ENCODE results near the gene PICALM.
A peak's percentile ranks its signal among the peaks of the same experiment; 100 is the strongest.

Gene PICALM

GRCh38 chr11:86047275-86047991, 21.5 kb downstream of the PICALM start:
- peak; percentile 24 for DNase-seq (ENCODE audit: low read depth, low spot score)

GRCh38 chr11:86046116-86046515, 22.8 kb downstream of the PICALM start:
- no peak for DNase-seq (ENCODE audit: low read depth, low spot score)

- no peak for DNase-seq (ENCODE audit: low read depth, low spot score)
These were observed 24.9 kb downstream of the PICALM start for GRCh38 chr11:86043765-86044503.

- peak; percentile 30 for DNase-seq (ENCODE audit: low read depth, low spot score)
These were observed 26.9 kb downstream of the PICALM start for GRCh38 chr11:86041975-86042378.

- DNase-seq (ENCODE audit: low read depth, low spot score): no peak
These were observed 27.7 kb downstream of the PICALM start for GRCh38 chr11:86040919-86041850.

- DNase-seq (ENCODE audit: low read depth, low spot score): no peak
These were observed 29.8 kb downstream of the PICALM start for GRCh38 chr11:86039094-86039493.

GRCh38 chr11:86037743-86038142, 31.1 kb downstream of the PICALM start:
- DNase-seq (ENCODE audit: low read depth, low spot score): no peak

GRCh38 chr11:86035920-86036319, 33.0 kb downstream of the PICALM start:
- DNase-seq (ENCODE audit: low read depth, low spot score): no peak

- no peak for DNase-seq (ENCODE audit: low read depth, low spot score)
These were observed 33.7 kb downstream of the PICALM start for GRCh38 chr11:86035164-86035563.

GRCh38 chr11:86034710-86035109, 34.2 kb downstream of the PICALM start:
- DNase-seq (ENCODE audit: low read depth, low spot score): no peak

- no peak for DNase-seq (ENCODE audit: low read depth, low spot score)
These were observed 47.5 kb downstream of the PICALM start for GRCh38 chr11:86021377-86021776.

- no peak for DNase-seq (ENCODE audit: low read depth, low spot score)
These were observed 50.6 kb downstream of the PICALM start for GRCh38 chr11:86018249-86018648.

GRCh38 chr11:86016451-86016850, 52.4 kb downstream of the PICALM start:
- no peak for DNase-seq (ENCODE audit: low read depth, low spot score)

GRCh38 chr11:86015699-86016098, 53.2 kb downstream of the PICALM start:
- no peak for DNase-seq (ENCODE audit: low read depth, low spot score)

GRCh38 chr11:86014221-86014620, 54.7 kb downstream of the PICALM start:
- no peak for DNase-seq (ENCODE audit: low read depth, low spot score)

GRCh38 chr11:86013713-86014112, 55.2 kb downstream of the PICALM start:
- DNase-seq (ENCODE audit: low read depth, low spot score): no peak

GRCh38 chr11:86011175-86011574, 57.7 kb downstream of the PICALM start:
- no peak for DNase-seq (ENCODE audit: low read depth, low spot score)

GRCh38 chr11:86003654-86004053, 65.2 kb downstream of the PICALM start:
- DNase-seq (ENCODE audit: low read depth, low spot score): no peak

GRCh38 chr11:86002431-86002830, 66.5 kb downstream of the PICALM start:
- no peak for DNase-seq (ENCODE audit: low read depth, low spot score)

- no peak for DNase-seq (ENCODE audit: low read depth, low spot score)
These were observed 77.4 kb downstream of the PICALM start for GRCh38 chr11:85991508-85991907.

- no peak for DNase-seq (ENCODE audit: low read depth, low spot score)
These were observed 79.1 kb downstream of the PICALM start for GRCh38 chr11:85989746-85990145.

- no peak for DNase-seq (ENCODE audit: low read depth, low spot score)
These were observed 80.1 kb downstream of the PICALM start for GRCh38 chr11:85988780-85989179.

All from activated CD4-positive, CD25-positive, alpha-beta regulatory T cell treated with anti-CD3 and anti-CD28 coated beads, Interleukin-2, amount 50 U/mL, for 16 hours (primary cell).